HEK293 (cell line): Measurements from ENCODE around the gene MADD.

Experiments used
- CTCF ChIA-PET: fragments of 350-600 bp; formaldehyde crosslinking; extraction: SDS; loops from one replicate; lab custom pipeline; 2021; ENCODE audit warnings: antibody characterized with exemption; lab: Yijun Ruan, JAX
- POLR2A ChIA-PET: fragments of 300-600 bp; formaldehyde crosslinking; extraction: SDS; loops from one replicate; lab custom pipeline; 2020; ENCODE audit warnings: antibody characterized with exemption, inconsistent platforms; lab: Yijun Ruan, JAX
- H3K27ac ChIP-seq: fragments of 200-500 bp; sonication (Bioruptor generic); 2 replicates; pipeline ENCODE4 v1.5.1; 2014; ENCODE audit warnings: low read depth, low read length, control low read depth, inconsistent platforms; ENCODE audit errors: extremely low read depth
- H3K36me3 ChIP-seq, 2 experiments: fragments of 200-500 bp in 1 of 2; sonication (Bioruptor generic) in 1 of 2; 1 replicate in 1 of 2; 2 replicates in 1 of 2; pipeline ENCODE4 v1.5.1; 2014 to 2017; ENCODE audit warnings: inconsistent platforms in 2 of 2, low read length in 2 of 2; ENCODE audit not compliant: control insufficient read depth in 2 of 2, insufficient read depth in 1 of 2
- H3K4me1 ChIP-seq: fragments of 200-500 bp; sonication (Bioruptor generic); 2 replicates; pipeline ENCODE4 v1.5.1; 2014; ENCODE audit warnings: mild to moderate bottlenecking, low read length, inconsistent platforms; ENCODE audit not compliant: control insufficient read depth, insufficient read depth
- H3K4me3 ChIP-seq: 2 replicates; pipeline ENCODE4 v1.5.1; 2011; ENCODE audit warnings: low read depth, mild to moderate bottlenecking, control low read depth, low read length, moderate library complexity
- H3K9me3 ChIP-seq: fragments of 200-500 bp; sonication (Bioruptor generic); 2 replicates; pipeline ENCODE4 v1.5.1; 2014; ENCODE audit warnings: low read depth, low read length, inconsistent platforms; ENCODE audit not compliant: control insufficient read depth, insufficient read depth
- GLIS1 ChIP-seq: fragments of 450-650 bp; formaldehyde crosslinking; IDR thresholded peaks from 2 replicates; pipeline ENCODE4 v1.5.1; 2016; ENCODE audit warnings: missing biosample characterization, missing genetic modification characterization
- HOXC10 ChIP-seq: sonication (generic); formaldehyde crosslinking; IDR thresholded peaks from 2 replicates; pipeline ENCODE4 v1.8.1; 2023; ENCODE audit warnings: mild to moderate bottlenecking, missing genetic modification reagents
- MZF1 ChIP-seq: fragments of 450-650 bp; formaldehyde crosslinking; IDR thresholded peaks from 2 replicates; pipeline ENCODE4 v1.5.1; 2017; ENCODE audit warnings: missing biosample characterization, missing genetic modification characterization, borderline replicate concordance
- SCRT2 ChIP-seq: fragments of 450-650 bp; formaldehyde crosslinking; IDR thresholded peaks from 2 replicates; pipeline ENCODE4 v1.5.1; 2016; ENCODE audit warnings: missing biosample characterization, missing genetic modification characterization
- YY2 ChIP-seq: fragments of 450-650 bp; formaldehyde crosslinking; IDR thresholded peaks from 2 replicates; pipeline ENCODE4 v1.5.1; 2016; ENCODE audit warnings: missing biosample characterization, missing genetic modification characterization
- ZBTB7A ChIP-seq: fragments of 450-650 bp; formaldehyde crosslinking; IDR thresholded peaks from 2 replicates; pipeline ENCODE4 v1.5.1; 2016; ENCODE audit warnings: low read depth, missing biosample characterization, missing genetic modification characterization
- ZFHX2 ChIP-seq: fragments of 450-650 bp; formaldehyde crosslinking; conservative IDR thresholded peaks from 2 replicates; pipeline ENCODE4 v1.5.1; 2016; ENCODE audit warnings: missing biosample characterization, missing genetic modification characterization
- ZFP37 ChIP-seq: fragments of 450-650 bp; formaldehyde crosslinking; IDR thresholded peaks from 2 replicates; pipeline ENCODE4 v1.5.1; 2016; ENCODE audit warnings: missing biosample characterization, missing genetic modification characterization
- ZIC2 ChIP-seq: fragments of 450-650 bp; formaldehyde crosslinking; IDR thresholded peaks from 2 replicates; pipeline ENCODE4 v1.5.1; 2016; ENCODE audit warnings: missing biosample characterization, missing genetic modification characterization
- ZNF10 ChIP-seq: fragments of 450-650 bp; formaldehyde crosslinking; IDR thresholded peaks from 2 replicates; pipeline ENCODE4 v1.5.1; 2017; ENCODE audit warnings: missing biosample characterization, missing genetic modification characterization
- ZNF132 ChIP-seq: fragments of 450-650 bp; formaldehyde crosslinking; IDR thresholded peaks from 2 replicates; pipeline ENCODE4 v1.5.1; 2017; ENCODE audit warnings: missing biosample characterization, missing genetic modification characterization, borderline replicate concordance
- ZNF138 ChIP-seq: fragments of 450-650 bp; formaldehyde crosslinking; IDR thresholded peaks from 2 replicates; pipeline ENCODE4 v1.5.1; 2016; ENCODE audit warnings: missing biosample characterization, missing genetic modification characterization, borderline replicate concordance
- ZNF146 ChIP-seq: fragments of 450-650 bp; formaldehyde crosslinking; IDR thresholded peaks from 2 replicates; pipeline ENCODE4 v1.5.1; 2016; ENCODE audit warnings: missing biosample characterization, missing genetic modification characterization
- ZNF148 ChIP-seq: fragments of 450-650 bp; formaldehyde crosslinking; IDR thresholded peaks from 2 replicates; pipeline ENCODE4 v1.5.0; 2017; ENCODE audit warnings: missing biosample characterization, missing genetic modification characterization, borderline replicate concordance
- ZNF175 ChIP-seq: fragments of 450-650 bp; formaldehyde crosslinking; IDR thresholded peaks from 2 replicates; pipeline ENCODE4 v1.5.1; 2016; ENCODE audit warnings: missing biosample characterization, missing genetic modification characterization
- ZNF473 ChIP-seq: fragments of 450-650 bp; formaldehyde crosslinking; IDR thresholded peaks from 2 replicates; pipeline ENCODE4 v1.5.1; 2017; ENCODE audit warnings: missing biosample characterization, missing genetic modification characterization
- ZNF530 ChIP-seq: fragments of 450-650 bp; formaldehyde crosslinking; IDR thresholded peaks from 2 replicates; pipeline ENCODE4 v1.5.1; 2016; ENCODE audit warnings: low read depth, missing biosample characterization, missing genetic modification characterization
- ZNF555 ChIP-seq: fragments of 450-650 bp; formaldehyde crosslinking; conservative IDR thresholded peaks from 2 replicates; pipeline ENCODE4 v1.5.1; 2017; ENCODE audit warnings: missing biosample characterization, mild to moderate bottlenecking, missing genetic modification characterization, inconsistent platforms
- ZNF623 ChIP-seq: fragments of 450-650 bp; formaldehyde crosslinking; IDR thresholded peaks from 2 replicates; pipeline ENCODE4 v1.5.1; 2016; ENCODE audit warnings: missing biosample characterization, missing genetic modification characterization
- ZNF626 ChIP-seq: fragments of 450-650 bp; sonication (Bioruptor Pico); formaldehyde crosslinking; IDR thresholded peaks from 2 replicates; pipeline ENCODE4 v1.5.1; 2018; ENCODE audit warnings: missing biosample characterization, missing genetic modification characterization, inconsistent platforms
- ZNF670 ChIP-seq: fragments of 450-650 bp; formaldehyde crosslinking; IDR thresholded peaks from 2 replicates; pipeline ENCODE4 v1.5.1; 2016; ENCODE audit warnings: missing biosample characterization, missing genetic modification characterization, low read depth
- ZNF677 ChIP-seq: fragments of 450-650 bp; IDR thresholded peaks from 2 replicates; pipeline ENCODE4 v1.5.0; 2018; ENCODE audit warnings: missing biosample characterization, mild to moderate bottlenecking, missing genetic modification characterization, moderate library complexity
- ZNF777 ChIP-seq: fragments of 450-650 bp; formaldehyde crosslinking; IDR thresholded peaks from 2 replicates; pipeline ENCODE4 v1.5.1; 2017; ENCODE audit warnings: missing biosample characterization, missing genetic modification characterization, borderline replicate concordance
- ZNF791 ChIP-seq: fragments of 450-650 bp; formaldehyde crosslinking; IDR thresholded peaks from 2 replicates; pipeline ENCODE4 v1.5.1; 2016; ENCODE audit warnings: missing biosample characterization, missing genetic modification characterization
- ZNF792 ChIP-seq: fragments of 450-650 bp; formaldehyde crosslinking; IDR thresholded peaks from 2 replicates; pipeline ENCODE4 v1.5.1; 2016; ENCODE audit warnings: missing biosample characterization, missing genetic modification characterization
- ZNF830 ChIP-seq: fragments of 450-650 bp; IDR thresholded peaks from 2 replicates; pipeline ENCODE4 v1.5.0; 2018; ENCODE audit warnings: missing biosample characterization, missing genetic modification characterization, low read depth, mild to moderate bottlenecking, moderate library complexity
- ZSCAN23 ChIP-seq: fragments of 450-650 bp; formaldehyde crosslinking; IDR thresholded peaks from 2 replicates; pipeline ENCODE4 v1.5.1; 2016; ENCODE audit warnings: missing biosample characterization, missing genetic modification characterization
- ZSCAN30 ChIP-seq: fragments of 450-650 bp; IDR thresholded peaks from 2 replicates; pipeline ENCODE4 v1.5.1; 2018; ENCODE audit warnings: missing biosample characterization, mild to moderate bottlenecking, missing genetic modification characterization, moderate library complexity
- TF ChIP-seq, protein P1 (sequence below): fragments of 450-650 bp; formaldehyde crosslinking; IDR thresholded peaks from 2 replicates; pipeline ENCODE4 v1.5.1; 2017; ENCODE audit warnings: missing biosample characterization, missing genetic modification characterization
- TF ChIP-seq, protein P2 (sequence below): fragments of 450-650 bp; formaldehyde crosslinking; IDR thresholded peaks from 2 replicates; pipeline ENCODE4 v1.5.1; 2016; ENCODE audit warnings: missing biosample characterization, missing genetic modification characterization, low read depth
- TF ChIP-seq, protein P3 (sequence below): fragments of 450-650 bp; formaldehyde crosslinking; IDR thresholded peaks from 2 replicates; pipeline ENCODE4 v1.5.1; 2016; ENCODE audit warnings: missing biosample characterization, missing genetic modification characterization

The MADD gene

DNA sequence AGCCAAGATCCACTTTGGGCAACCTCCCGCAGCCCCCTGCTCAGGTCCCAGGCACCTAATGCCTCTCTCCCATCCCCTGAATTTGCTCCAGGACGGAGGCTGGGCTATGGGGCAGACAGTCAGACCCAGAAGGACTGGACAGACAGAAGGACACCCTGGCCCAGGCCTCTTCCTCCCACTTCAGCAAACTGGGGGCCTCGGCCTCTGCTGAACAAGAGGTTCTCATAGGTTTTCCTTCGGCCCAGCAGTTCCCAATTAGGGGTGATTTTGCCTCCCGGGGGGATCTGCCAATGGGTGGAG lies 104.7 kb downstream of the MADD start:
- no peak overlapping the region for H3K27ac ChIP-seq
- TF ChIP-seq ZNF148 (tag by site-specific recombination) (no peak), ZSCAN23 (tag by site-specific recombination) (no peak), ZNF677 (tag by site-specific recombination) (no peak), ZIC2 (tag by site-specific recombination) (no peak), ZNF132 (tag by site-specific recombination) (no peak), HOXC10 (CRISPR knock-in tag) (no peak), ZNF10 (no peak), ZNF670 (tag by site-specific recombination) (no peak), ZNF175 (tag by site-specific recombination) (no peak), ZNF623 (tag by site-specific recombination) (no peak), SCRT2 (tag by site-specific recombination) (no peak), ZNF530 (no peak), YY2 (tag by site-specific recombination) (no peak), ZBTB7A (tag by site-specific recombination) (no peak), ZNF791 (tag by site-specific recombination) (no peak), ZSCAN30 (tag by site-specific recombination) (no peak)
- TF ChIP-seq, protein P1, sequence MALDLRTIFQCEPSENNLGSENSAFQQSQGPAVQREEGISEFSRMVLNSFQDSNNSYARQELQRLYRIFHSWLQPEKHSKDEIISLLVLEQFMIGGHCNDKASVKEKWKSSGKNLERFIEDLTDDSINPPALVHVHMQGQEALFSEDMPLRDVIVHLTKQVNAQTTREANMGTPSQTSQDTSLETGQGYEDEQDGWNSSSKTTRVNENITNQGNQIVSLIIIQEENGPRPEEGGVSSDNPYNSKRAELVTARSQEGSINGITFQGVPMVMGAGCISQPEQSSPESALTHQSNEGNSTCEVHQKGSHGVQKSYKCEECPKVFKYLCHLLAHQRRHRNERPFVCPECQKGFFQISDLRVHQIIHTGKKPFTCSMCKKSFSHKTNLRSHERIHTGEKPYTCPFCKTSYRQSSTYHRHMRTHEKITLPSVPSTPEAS (tag by site-specific recombination), result no peak
- TF ChIP-seq, protein P2, sequence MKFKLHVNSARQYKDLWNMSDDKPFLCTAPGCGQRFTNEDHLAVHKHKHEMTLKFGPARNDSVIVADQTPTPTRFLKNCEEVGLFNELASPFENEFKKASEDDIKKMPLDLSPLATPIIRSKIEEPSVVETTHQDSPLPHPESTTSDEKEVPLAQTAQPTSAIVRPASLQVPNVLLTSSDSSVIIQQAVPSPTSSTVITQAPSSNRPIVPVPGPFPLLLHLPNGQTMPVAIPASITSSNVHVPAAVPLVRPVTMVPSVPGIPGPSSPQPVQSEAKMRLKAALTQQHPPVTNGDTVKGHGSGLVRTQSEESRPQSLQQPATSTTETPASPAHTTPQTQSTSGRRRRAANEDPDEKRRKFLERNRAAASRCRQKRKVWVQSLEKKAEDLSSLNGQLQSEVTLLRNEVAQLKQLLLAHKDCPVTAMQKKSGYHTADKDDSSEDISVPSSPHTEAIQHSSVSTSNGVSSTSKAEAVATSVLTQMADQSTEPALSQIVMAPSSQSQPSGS (tag by site-specific recombination), result no peak
- no peaks in the 10 kb centered on the region for H3K36me3 ChIP-seq
- H3K9me3 ChIP-seq, result no peaks in the 10 kb centered on the region
- H3K4me1 ChIP-seq, result no peaks in the 10 kb centered on the region
- ChIA-PET CTCF (interaction anchor here (0.7 to 4.1 kb wide), 24 partner anchors 8 to 242 kb away, joined by 3 to 37 read pairs (median 6); partner anchors contain the start of genes NR1H3 and SLC39A13), POLR2A (interaction anchor here (1.0 kb wide), 1 partner anchor 32 kb away, joined by 3 read pairs; no protein-coding TSS in a partner anchor)
- no peak overlapping the region for H3K4me3 ChIP-seq

DNA sequence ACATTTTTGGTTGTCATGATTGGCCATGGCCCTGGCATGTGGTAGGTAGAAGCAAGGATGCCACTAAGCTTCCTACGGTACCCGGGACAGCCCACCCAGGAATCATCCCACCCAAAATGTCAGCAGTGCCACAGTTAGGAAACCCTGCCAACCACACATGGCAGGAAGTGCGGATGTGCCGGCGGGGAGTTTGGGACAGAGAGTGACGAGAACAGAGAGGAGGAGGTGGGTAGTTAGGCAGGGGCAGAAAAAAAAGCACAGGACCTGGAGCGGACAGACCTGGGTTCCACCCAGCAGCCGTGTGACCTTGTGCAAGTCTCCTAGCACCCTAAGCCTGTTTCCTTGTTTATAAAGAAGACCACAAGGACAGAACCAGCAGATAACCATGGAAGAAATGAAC lies 105.1 kb downstream of the MADD start:
- TF ChIP-seq ZNF830 (tag by site-specific recombination) (no peak), ZNF792 (tag by site-specific recombination) (no peak), ZNF146 (tag by site-specific recombination) (no peak), ZNF555 (tag by site-specific recombination) (no peak), GLIS1 (tag by site-specific recombination) (no peak), ZNF626 (tag by site-specific recombination) (no peak), ZNF138 (tag by site-specific recombination) (no peak), ZFHX2 (no peak), MZF1 (no peak), ZNF623 (tag by site-specific recombination) (no peak), ZNF473 (tag by site-specific recombination) (no peak), ZFP37 (tag by site-specific recombination) (no peak), ZNF777 (no peak)
- TF ChIP-seq, protein P3, sequence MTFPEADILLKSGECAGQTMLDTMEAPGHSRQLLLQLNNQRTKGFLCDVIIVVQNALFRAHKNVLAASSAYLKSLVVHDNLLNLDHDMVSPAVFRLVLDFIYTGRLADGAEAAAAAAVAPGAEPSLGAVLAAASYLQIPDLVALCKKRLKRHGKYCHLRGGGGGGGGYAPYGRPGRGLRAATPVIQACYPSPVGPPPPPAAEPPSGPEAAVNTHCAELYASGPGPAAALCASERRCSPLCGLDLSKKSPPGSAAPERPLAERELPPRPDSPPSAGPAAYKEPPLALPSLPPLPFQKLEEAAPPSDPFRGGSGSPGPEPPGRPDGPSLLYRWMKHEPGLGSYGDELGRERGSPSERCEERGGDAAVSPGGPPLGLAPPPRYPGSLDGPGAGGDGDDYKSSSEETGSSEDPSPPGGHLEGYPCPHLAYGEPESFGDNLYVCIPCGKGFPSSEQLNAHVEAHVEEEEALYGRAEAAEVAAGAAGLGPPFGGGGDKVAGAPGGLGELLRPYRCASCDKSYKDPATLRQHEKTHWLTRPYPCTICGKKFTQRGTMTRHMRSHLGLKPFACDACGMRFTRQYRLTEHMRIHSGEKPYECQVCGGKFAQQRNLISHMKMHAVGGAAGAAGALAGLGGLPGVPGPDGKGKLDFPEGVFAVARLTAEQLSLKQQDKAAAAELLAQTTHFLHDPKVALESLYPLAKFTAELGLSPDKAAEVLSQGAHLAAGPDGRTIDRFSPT, result no peak
- TF ChIP-seq, all 188 proteins: peak for 0
- Histone ChIP-seq H3K9me3 (no peaks in the 10 kb centered on the region), H3K4me1 (no peaks in the 10 kb centered on the region), H3K4me3 (no peak overlapping the region), H3K36me3 (no peaks in the 10 kb centered on the region), H3K27ac (no peak overlapping the region)
- POLR2A ChIA-PET, result interaction anchor here (1.0 kb wide), 1 partner anchor 32 kb away, joined by 3 read pairs; no protein-coding TSS in a partner anchor
- CTCF ChIA-PET, result interaction anchor here (0.9 to 4.1 kb wide), 8 partner anchors 13 to 242 kb away, joined by 4 to 37 read pairs (median 20); no protein-coding TSS in a partner anchor
